ENCODE results near the gene DPYD.

- TF ChIP-seq POLR2A (IDR thresholded peaks at IDR 0.05) (no peak), CTCF (IDR thresholded peaks at IDR 0.05) (no peak)
These were observed 586.4 kb downstream of the DPYD start for GRCh38 chr1:97334454-97334853.
